ENCODE results near the gene PI4KA. TPM values are rescaled to one million over a fixed set of nuclear protein-coding genes. Genes with fewer than 3 reads are reported as not detected.
A peak's percentile ranks its signal among the peaks of the same experiment; 100 is the strongest.
"Not testable (repeated sequence)": the region's sequence is repeated elsewhere in the genome, so short reads cannot be mapped to it uniquely, and the experiment has no call there.

PI4KA gene
- total RNA-seq, 1 donor from 2014 or later = 40.5 TPM

DNA sequence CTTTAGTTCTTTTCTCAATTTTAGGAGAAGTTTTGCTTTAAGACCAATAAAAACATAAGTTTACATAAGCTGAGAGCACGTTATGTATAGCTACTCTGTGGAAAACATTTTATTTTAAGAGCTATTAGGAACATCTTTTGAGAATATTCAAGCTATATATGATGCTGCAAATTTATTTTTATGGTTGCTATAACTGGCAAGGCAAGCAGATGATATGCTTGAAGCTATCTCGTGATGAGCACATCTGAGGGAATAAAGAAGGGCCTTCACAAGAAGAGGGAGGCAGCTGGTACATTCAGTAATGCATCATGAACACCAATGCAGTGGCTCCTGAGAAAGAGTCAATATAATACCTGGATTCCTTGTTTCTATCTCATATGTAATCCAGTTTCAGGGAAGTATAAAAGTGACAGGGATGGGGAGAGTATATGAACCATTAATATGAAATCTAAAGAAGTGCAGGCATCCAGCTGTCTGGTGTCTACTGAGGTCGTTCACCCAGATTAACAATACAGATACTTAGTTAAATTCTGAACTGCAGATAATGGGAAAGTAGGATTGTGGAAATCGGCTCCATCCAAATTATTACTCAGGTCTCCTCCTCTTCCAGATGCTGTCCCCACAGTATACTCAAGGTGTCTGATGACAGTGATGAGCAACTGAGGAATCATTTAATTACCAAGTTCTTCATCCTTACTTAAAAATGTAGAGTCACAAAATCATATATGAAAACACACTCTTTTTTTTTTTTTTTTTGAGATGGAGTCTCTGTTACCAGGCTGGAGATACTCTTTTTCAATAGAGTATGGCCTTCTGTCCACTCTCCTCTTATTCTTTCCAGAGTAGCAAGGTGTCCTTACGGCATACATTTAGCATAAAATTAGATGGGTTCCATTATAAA lies 185.1 kb downstream of the PI4KA start:
- Histone ChIP-seq H3K27ac (replicated peaks) (no peak overlapping the region), H3K27me3 (ENCODE audit: low read depth) (peaks cover 58% of the 10 kb centered on the region), H3K4me1 (no peaks in the 10 kb centered on the region), H3K9me3 (replicated peaks) (peaks cover 9% of the 10 kb centered on the region), H3K36me3 (no peaks in the 10 kb centered on the region), H3K4me3 (no peak overlapping the region)
- no peak for DNase-seq
- intact Hi-C loops (cut with micrococcal nuclease) = no loop called here
- TF ChIP-seq, protein P1, sequence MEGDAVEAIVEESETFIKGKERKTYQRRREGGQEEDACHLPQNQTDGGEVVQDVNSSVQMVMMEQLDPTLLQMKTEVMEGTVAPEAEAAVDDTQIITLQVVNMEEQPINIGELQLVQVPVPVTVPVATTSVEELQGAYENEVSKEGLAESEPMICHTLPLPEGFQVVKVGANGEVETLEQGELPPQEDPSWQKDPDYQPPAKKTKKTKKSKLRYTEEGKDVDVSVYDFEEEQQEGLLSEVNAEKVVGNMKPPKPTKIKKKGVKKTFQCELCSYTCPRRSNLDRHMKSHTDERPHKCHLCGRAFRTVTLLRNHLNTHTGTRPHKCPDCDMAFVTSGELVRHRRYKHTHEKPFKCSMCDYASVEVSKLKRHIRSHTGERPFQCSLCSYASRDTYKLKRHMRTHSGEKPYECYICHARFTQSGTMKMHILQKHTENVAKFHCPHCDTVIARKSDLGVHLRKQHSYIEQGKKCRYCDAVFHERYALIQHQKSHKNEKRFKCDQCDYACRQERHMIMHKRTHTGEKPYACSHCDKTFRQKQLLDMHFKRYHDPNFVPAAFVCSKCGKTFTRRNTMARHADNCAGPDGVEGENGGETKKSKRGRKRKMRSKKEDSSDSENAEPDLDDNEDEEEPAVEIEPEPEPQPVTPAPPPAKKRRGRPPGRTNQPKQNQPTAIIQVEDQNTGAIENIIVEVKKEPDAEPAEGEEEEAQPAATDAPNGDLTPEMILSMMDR (IDR thresholded peaks at IDR 0.05; ENCODE audit: borderline replicate concordance) = no peak

DNA sequence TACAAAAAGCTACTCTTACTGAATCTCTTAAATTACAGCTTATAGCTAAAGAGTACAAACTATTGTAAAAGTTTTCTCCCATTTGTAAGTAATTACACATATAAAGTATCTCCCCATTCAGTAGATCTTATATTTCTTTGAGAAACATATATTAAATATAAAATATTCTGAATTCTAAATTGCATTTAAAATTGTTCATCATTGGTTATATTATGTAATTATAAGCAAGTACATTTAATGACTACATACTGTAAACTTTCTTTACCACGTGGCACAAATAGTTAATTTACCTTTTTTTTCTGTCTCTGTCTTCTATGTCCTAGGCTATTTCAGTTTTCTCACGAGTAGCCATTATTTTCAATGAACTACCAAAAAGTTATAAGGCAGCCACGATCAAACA lies 185.9 kb downstream of the PI4KA start:
- Histone ChIP-seq H3K4me1 (no peaks in the 10 kb centered on the region), H3K27me3 (ENCODE audit: low read depth) (peaks cover 58% of the 10 kb centered on the region), H3K4me3 (no peak overlapping the region), H3K36me3 (no peaks in the 10 kb centered on the region), H3K27ac (replicated peaks) (no peak overlapping the region), H3K9me3 (replicated peaks) (peaks cover 9% of the 10 kb centered on the region)
- DNase-seq = no peak
- intact Hi-C loops (cut with micrococcal nuclease) = no loop called here
- TF ChIP-seq, protein P1 (IDR thresholded peaks at IDR 0.05; ENCODE audit: borderline replicate concordance) = no peak

DNA sequence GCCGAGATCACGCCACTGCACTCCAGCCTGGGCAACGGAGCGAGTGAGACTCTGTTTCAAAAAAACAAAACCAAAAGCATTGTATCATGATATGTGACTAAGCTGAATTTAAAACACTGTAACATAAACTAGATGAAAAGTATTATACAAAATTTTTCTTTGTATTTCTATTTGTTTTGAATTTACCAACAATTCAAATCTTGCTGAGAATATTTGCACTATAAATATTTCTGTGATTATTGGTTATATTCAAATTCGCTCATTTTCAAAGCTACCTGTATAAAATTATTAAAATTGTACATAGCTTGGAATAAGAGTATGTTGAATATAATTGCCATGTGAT lies 186.6 kb downstream of the PI4KA start:
- DNase-seq = no peak
- Histone ChIP-seq H3K36me3 (no peaks in the 10 kb centered on the region), H3K4me3 (no peak overlapping the region), H3K9me3 (replicated peaks) (peaks cover 9% of the 10 kb centered on the region), H3K4me1 (no peaks in the 10 kb centered on the region), H3K27me3 (ENCODE audit: low read depth) (peaks cover 52% of the 10 kb centered on the region), H3K27ac (replicated peaks) (no peak overlapping the region)
- TF ChIP-seq, protein P1 (IDR thresholded peaks at IDR 0.05; ENCODE audit: borderline replicate concordance) = no peak
- intact Hi-C loops (cut with micrococcal nuclease) = no loop called here

DNA sequence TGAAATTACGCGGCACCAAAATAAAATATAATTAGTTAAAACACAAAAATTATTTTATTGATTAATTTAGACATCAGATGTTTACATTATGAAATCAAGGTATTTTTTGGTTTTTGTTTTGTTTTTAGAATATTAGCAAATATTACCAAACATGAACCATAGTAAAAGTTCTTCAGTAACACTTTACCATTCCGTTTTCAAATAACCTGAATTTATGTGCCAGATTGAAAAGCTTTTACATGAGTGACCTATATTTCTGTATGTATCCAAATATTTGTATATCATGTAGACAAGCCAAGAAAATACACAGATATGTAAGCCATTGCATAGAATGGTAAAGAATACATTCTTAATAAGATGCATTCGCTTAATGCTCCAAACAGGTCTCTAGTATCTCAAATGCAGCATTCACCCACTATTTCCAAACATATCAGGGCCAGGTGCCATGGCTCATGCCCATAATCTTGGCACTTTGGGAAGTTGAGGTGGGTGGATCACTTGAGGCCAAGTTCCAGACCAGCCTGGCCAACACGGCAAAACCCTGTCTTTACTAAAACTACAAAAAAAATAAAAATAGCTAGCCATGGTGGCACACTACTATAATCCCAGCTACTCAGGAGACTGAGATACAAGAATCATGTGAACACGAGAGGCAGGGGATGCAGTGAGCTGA lies 187.1 kb downstream of the PI4KA start:
- peaks cover 47% of the 10 kb centered on the region for H3K27me3 ChIP-seq (ENCODE audit: low read depth)
- TF ChIP-seq, protein P1 (IDR thresholded peaks at IDR 0.05; ENCODE audit: borderline replicate concordance) = no peak

DNA sequence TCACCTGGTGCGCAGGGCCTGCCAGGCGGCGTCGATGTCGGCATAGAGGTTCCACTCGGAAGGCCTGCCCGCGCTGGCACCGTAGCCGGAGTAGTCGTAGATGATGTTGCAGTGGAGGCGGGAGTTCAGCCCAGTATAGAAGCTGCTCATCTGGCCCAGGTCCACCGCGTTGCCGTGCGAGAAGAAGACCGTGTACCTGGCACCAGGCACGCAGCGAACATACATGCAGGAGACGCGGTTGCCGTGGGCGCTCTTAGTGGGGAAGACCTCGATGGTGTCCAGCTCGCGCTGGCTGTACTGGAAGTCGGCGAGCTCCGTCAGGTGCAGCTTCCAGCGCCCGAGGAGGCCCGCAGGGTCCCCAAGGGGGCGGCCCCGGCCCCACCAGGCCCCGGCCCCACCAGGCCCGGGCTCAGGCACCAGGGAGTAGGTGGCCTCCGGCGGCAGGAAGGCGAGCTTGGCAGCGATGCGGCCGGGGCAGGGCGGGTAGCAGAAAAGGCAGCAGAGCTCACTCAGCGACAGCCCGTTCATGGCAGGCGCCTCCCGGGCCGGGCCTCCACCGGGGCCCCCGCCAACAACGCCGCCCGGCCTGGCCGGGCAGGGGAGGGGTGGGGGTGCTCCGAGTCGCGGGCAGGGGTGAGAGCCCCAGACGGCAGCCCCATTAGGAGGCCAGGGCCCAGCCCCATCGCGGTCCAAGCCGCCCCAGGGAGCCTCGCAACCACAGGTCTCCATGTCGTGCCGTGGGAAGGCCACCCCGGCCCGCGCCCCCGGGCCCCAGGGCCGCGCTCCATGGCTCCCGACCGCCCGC lies 188.0 kb downstream of the PI4KA start:
- DNase-seq; intact Hi-C loops (cut with micrococcal nuclease); H3K4me1 ChIP-seq; H3K9me3 ChIP-seq (replicated peaks); H3K27ac ChIP-seq (replicated peaks); H3K36me3 ChIP-seq: not testable (repeated sequence)
- Histone ChIP-seq H3K27me3 (ENCODE audit: low read depth) (peaks cover 44% of the 10 kb centered on the region), H3K4me3 (peak overlapping the region; percentile 50)

More for the DNA sequence above, 187.1 kb downstream of the PI4KA start:
- intact Hi-C loops (cut with micrococcal nuclease) = no loop called here
- no peak overlapping the region for H3K27ac ChIP-seq (replicated peaks)
- DNase-seq = no peak
- H3K36me3 ChIP-seq = no peaks in the 10 kb centered on the region
- H3K4me1 ChIP-seq = no peaks in the 10 kb centered on the region
- H3K9me3 ChIP-seq (replicated peaks) = peaks cover 9% of the 10 kb centered on the region
- peak overlapping the region; percentile 50 for H3K4me3 ChIP-seq

DNA sequence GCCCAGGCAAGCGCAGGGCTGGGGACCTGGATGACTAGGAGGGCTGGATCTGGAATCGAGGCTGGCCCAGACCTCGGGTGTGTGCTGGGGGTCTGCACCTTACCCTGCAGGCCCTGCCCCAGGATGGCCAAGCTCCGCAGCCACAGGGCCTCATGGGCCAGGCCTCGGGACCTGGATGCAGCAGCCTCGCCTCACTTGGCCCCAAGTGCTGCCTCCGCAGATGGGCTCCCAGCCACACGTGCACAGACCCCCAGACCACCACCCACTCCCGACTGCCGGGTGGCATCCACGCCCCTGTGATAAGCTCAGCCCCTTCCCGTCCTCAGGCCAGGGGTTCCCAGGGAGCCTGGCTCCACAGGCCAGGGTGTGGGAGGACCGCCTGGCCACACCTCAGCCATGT lies 188.7 kb downstream of the PI4KA start:
- DNase-seq; intact Hi-C loops (cut with micrococcal nuclease): not testable (repeated sequence)
- peaks cover 42% of the 10 kb centered on the region for H3K27me3 ChIP-seq (ENCODE audit: low read depth)

DNA sequence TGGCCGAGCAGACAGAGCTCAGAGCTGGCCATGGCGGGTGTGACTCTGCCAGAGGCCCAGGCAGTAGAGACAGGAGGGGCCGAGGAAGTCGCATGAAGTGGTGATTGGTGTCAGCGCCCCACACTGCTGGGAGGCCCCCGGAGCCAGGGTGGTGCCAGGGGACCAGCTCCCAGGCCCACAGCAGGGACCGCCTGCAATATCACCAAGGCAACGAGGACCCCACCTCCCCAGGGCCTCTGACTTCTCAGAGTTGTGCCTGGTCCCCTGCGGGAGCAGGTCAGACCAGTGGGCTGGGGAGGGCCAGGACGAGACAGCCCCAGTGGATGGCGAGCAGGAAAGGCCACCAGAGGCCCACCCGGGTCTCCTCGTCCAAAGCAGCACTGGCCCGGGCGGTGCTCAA lies 189.1 kb downstream of the PI4KA start:
- H3K9me3 ChIP-seq (replicated peaks); H3K4me3 ChIP-seq; intact Hi-C loops (cut with micrococcal nuclease); H3K27ac ChIP-seq (replicated peaks); H3K36me3 ChIP-seq; H3K4me1 ChIP-seq; DNase-seq: not testable (repeated sequence)
- peaks cover 42% of the 10 kb centered on the region for H3K27me3 ChIP-seq (ENCODE audit: low read depth)

More for the DNA sequence above, 188.7 kb downstream of the PI4KA start:
- not testable (repeated sequence) for H3K36me3 ChIP-seq; H3K9me3 ChIP-seq (replicated peaks); H3K4me1 ChIP-seq; H3K4me3 ChIP-seq; H3K27ac ChIP-seq (replicated peaks)

DNA sequence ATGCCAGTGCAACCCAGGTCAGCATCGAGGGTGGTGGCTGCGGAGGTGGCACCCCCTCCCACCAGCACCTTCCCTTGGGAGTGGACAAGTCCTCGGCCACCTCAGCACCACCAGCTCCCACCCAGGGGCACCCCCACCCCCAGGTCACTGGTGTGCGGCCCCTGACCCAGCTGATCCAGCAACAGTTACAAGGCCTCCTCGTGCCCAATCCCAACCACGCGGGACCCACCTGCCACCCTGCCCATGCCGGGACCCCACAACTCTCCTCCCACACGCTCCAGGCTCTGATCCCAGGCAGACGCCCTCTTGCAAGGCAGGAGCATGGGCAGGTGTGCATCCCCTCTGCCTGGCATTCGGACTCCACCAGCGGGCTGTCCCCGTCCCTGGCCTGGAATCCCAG lies 189.8 kb downstream of the PI4KA start:
- intact Hi-C loops (cut with micrococcal nuclease); DNase-seq: not testable (repeated sequence)
- peaks cover 42% of the 10 kb centered on the region for H3K27me3 ChIP-seq (ENCODE audit: low read depth)

DNA sequence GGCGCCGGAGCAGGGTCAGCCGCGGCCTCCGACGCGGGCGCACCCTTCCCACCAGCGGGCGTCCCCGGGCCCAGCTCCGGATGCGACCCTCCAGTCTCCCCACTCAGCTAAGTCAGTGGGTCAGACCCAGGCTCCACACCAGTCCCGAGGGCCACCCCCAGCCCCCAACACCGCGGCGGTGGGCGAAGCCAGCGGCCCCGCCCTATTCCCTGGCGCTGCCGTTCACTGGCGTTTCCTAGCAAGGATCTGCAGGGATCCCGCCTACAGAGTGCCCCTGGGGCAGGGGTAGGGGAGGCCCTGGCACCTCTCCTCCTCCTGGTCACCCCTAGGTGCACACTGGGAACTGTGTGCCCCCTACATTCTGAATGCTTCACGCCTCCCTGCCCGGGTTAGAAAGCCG lies 190.4 kb downstream of the PI4KA start:
- intact Hi-C loops (cut with micrococcal nuclease); H3K4me3 ChIP-seq; DNase-seq; H3K4me1 ChIP-seq; H3K27ac ChIP-seq (replicated peaks); H3K36me3 ChIP-seq: not testable (repeated sequence)
- Histone ChIP-seq H3K27me3 (ENCODE audit: low read depth) (peaks cover 46% of the 10 kb centered on the region), H3K9me3 (replicated peaks) (peaks cover 11% of the 10 kb centered on the region)

More for the DNA sequence above, 189.8 kb downstream of the PI4KA start:
- H3K36me3 ChIP-seq; H3K4me1 ChIP-seq; H3K9me3 ChIP-seq (replicated peaks); H3K27ac ChIP-seq (replicated peaks); H3K4me3 ChIP-seq: not testable (repeated sequence)

All from left ventricle myocardium inferior (tissue), 1 donor.